GM19035 (cell line): ENCODE data around the gene NAV2.

Source experiments
- ATAC-seq: cut with Tn5 transposase; IDR thresholded peaks from one replicate; pipeline ENCODE4 v1.9.1; 2021; ENCODE audit not compliant: unreplicated experiment

Gene NAV2

GRCh38 chr11:20047769-20048154, 335.1 kb downstream of the NAV2 start:
- ATAC-seq: no peak

- ATAC-seq: no peak
These were observed 335.6 kb downstream of the NAV2 start for GRCh38 chr11:20048246-20048645.

- ATAC-seq: no peak
These were observed 336.1 kb downstream of the NAV2 start for GRCh38 chr11:20048707-20049106.

GRCh38 chr11:20049231-20049630, 336.6 kb downstream of the NAV2 start:
- ATAC-seq: no peak

GRCh38 chr11:20050048-20050447, 337.4 kb downstream of the NAV2 start:
- ATAC-seq: no peak

- no peak for ATAC-seq
These were observed 338.1 kb downstream of the NAV2 start for GRCh38 chr11:20050551-20051333.

- no peak for ATAC-seq
These were observed 339.1 kb downstream of the NAV2 start for GRCh38 chr11:20051469-20052399.

- ATAC-seq: no peak
These were observed 340.9 kb downstream of the NAV2 start for GRCh38 chr11:20053572-20053971.

- ATAC-seq: no peak
These were observed 341.9 kb downstream of the NAV2 start for GRCh38 chr11:20054584-20054983.

GRCh38 chr11:20055312-20055711, 342.7 kb downstream of the NAV2 start:
- no peak for ATAC-seq

GRCh38 chr11:20056109-20056949, 343.7 kb downstream of the NAV2 start:
- ATAC-seq: no peak

- ATAC-seq: no peak
These were observed 344.6 kb downstream of the NAV2 start for GRCh38 chr11:20056950-20057943.

GRCh38 chr11:20058749-20059458, 346.3 kb downstream of the NAV2 start:
- no peak for ATAC-seq

- no peak for ATAC-seq
These were observed 347.0 kb downstream of the NAV2 start for GRCh38 chr11:20059587-20060021.

- ATAC-seq: no peak
These were observed 347.5 kb downstream of the NAV2 start for GRCh38 chr11:20060181-20060580.

- ATAC-seq: no peak
These were observed 348.1 kb downstream of the NAV2 start for GRCh38 chr11:20060647-20061205.

GRCh38 chr11:20061776-20062175, 349.1 kb downstream of the NAV2 start:
- ATAC-seq: no peak

GRCh38 chr11:20064961-20065405, 352.3 kb downstream of the NAV2 start:
- ATAC-seq: no peak

GRCh38 chr11:20065406-20065805, 352.8 kb downstream of the NAV2 start:
- no peak for ATAC-seq
